ENCODE data around the gene ELL2.

DNA sequence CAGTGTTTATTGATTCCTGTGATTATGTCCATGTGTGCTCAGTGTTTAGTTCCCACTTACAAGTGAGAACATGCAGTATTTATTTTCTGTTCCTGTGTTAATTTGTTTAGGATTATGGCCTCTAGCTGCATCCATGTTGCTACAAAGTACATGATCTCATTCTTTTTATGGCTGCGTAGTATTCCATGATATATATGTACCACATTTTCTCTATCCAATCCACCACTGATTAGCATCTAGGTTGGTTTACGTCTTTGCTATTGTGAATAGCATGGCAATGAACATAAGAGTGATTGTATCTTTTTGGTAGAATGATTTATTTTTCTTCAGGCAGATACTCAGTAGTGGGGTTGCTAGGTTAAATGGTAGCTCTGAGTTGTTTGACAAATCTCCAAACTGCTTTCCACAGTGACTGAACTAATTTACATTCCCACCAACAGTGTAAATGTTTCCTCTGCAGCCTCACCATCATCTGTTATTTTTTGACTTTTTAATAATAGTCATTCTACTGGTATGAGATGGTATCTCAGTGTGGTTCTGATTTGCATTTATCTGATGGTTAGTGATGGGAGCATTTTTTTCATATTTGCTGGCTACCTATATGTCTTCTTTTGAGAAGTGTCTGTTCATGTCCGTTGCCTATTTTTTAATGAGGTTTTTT lies 47.5 kb upstream of the ELL2 start:
- TF ChIP-seq POLR2A (IDR thresholded peaks at IDR 0.05), result no peak
- no peak for TF ChIP-seq CTCF (IDR thresholded peaks at IDR 0.05)
